HepG2 (cell line): ENCODE measurements around the gene CATSPERB. TPM values are rescaled to one million over a fixed set of nuclear protein-coding genes. Genes with fewer than 3 reads are reported as not detected.

Experiments
- NKX3-1 ChIP-seq: sonication (generic); formaldehyde crosslinking; IDR thresholded peaks from 2 replicates; pipeline ENCODE4 v1.5.0; 2020; ENCODE audit warnings: missing genetic modification reagents
- NR2F1 ChIP-seq, 2 experiments: fragments of 450-650 bp in 1 of 2; formaldehyde crosslinking in 1 of 2; IDR thresholded peaks; 2 replicates each; pipeline versions ENCODE4 v1.5.0 to v1.6.1; 2016 to 2020; ENCODE audit warnings: mild to moderate bottlenecking in 1 of 2, missing compliant biosample characterization in 1 of 2, missing genetic modification reagents in 1 of 2, moderate library complexity in 1 of 2
- YEATS2 ChIP-seq: sonication (generic); formaldehyde crosslinking; IDR thresholded peaks from 2 replicates; pipeline ENCODE4 v1.4.0; 2020; ENCODE audit warnings: missing genetic modification reagents, borderline replicate concordance
- ZNF12 ChIP-seq: sonication (generic); formaldehyde crosslinking; IDR thresholded peaks from 2 replicates; pipeline ENCODE4 v1.5.0; 2020; ENCODE audit warnings: missing genetic modification reagents
- polyA plus RNA-seq, 8 experiments: library from polyadenylated mRNA; depleted of rRNA in 3 of 8; stranded (reverse) in 7 of 8; unstranded in 1 of 8; fragments of >200 nt; fragmentation: Illumina TruSeq in 4 of 8; extraction: Trizol in 4 of 8; gene quantifications; 2 replicates each; pipeline versions ENCODE4 v1.2.1 to v1.2.3, GENCODE V29; 2011 to 2016; ENCODE audit warnings: low read depth in 4 of 8, missing spikeins in 1 of 8, mixed read lengths in 1 of 8; ENCODE audit not compliant: insufficient read depth in 1 of 8
- total RNA-seq, 5 experiments: library from RNA; depleted of rRNA; stranded (reverse); fragments of >200 nt; fragmentation: Illumina TruSeq; extraction: Trizol; gene quantifications; 2 replicates each; pipeline ENCODE4 v1.2.3, GENCODE V29; 2016; ENCODE audit warnings: low read depth in 1 of 5
- TF ChIP-seq, protein P1 (sequence below): sonication (generic); formaldehyde crosslinking; IDR thresholded peaks from one replicate; pipeline ENCODE4 v1.5.1; 2020; ENCODE audit warnings: mild to moderate bottlenecking, missing genetic modification reagents; ENCODE audit errors: not compliant biosample characterization
- TF ChIP-seq, protein P2 (sequence below): sonication (generic); formaldehyde crosslinking; IDR thresholded peaks from 2 replicates; pipeline ENCODE4 v1.4.0; 2020; ENCODE audit warnings: mild to moderate bottlenecking, missing genetic modification reagents, borderline replicate concordance

CATSPERB gene
- total and polyA plus RNA-seq, 2 of the 13 experiments (the other 11 are each of a cell fraction or from before 2014, with no cell fraction given): not detected

DNA sequence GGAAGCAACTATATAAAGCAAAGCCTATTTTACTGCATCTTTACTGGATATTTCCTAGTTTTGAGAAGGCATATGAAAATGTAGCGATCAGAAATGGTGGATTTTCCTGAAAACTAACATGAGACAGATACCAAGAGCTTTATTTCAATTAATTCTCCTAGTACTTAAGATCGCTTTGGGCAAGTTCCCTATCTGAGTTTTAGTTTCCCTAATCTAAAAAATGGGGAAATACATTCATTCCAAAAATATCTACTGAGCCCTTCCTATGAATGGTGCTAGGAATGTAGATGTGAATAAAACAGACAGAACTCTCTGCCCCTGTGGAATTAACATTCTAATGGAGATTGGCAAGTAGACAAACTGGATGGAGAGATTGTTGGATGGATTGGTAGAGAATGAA, 8.4 kb downstream of the CATSPERB start (continued):
- TF ChIP-seq, protein P1, sequence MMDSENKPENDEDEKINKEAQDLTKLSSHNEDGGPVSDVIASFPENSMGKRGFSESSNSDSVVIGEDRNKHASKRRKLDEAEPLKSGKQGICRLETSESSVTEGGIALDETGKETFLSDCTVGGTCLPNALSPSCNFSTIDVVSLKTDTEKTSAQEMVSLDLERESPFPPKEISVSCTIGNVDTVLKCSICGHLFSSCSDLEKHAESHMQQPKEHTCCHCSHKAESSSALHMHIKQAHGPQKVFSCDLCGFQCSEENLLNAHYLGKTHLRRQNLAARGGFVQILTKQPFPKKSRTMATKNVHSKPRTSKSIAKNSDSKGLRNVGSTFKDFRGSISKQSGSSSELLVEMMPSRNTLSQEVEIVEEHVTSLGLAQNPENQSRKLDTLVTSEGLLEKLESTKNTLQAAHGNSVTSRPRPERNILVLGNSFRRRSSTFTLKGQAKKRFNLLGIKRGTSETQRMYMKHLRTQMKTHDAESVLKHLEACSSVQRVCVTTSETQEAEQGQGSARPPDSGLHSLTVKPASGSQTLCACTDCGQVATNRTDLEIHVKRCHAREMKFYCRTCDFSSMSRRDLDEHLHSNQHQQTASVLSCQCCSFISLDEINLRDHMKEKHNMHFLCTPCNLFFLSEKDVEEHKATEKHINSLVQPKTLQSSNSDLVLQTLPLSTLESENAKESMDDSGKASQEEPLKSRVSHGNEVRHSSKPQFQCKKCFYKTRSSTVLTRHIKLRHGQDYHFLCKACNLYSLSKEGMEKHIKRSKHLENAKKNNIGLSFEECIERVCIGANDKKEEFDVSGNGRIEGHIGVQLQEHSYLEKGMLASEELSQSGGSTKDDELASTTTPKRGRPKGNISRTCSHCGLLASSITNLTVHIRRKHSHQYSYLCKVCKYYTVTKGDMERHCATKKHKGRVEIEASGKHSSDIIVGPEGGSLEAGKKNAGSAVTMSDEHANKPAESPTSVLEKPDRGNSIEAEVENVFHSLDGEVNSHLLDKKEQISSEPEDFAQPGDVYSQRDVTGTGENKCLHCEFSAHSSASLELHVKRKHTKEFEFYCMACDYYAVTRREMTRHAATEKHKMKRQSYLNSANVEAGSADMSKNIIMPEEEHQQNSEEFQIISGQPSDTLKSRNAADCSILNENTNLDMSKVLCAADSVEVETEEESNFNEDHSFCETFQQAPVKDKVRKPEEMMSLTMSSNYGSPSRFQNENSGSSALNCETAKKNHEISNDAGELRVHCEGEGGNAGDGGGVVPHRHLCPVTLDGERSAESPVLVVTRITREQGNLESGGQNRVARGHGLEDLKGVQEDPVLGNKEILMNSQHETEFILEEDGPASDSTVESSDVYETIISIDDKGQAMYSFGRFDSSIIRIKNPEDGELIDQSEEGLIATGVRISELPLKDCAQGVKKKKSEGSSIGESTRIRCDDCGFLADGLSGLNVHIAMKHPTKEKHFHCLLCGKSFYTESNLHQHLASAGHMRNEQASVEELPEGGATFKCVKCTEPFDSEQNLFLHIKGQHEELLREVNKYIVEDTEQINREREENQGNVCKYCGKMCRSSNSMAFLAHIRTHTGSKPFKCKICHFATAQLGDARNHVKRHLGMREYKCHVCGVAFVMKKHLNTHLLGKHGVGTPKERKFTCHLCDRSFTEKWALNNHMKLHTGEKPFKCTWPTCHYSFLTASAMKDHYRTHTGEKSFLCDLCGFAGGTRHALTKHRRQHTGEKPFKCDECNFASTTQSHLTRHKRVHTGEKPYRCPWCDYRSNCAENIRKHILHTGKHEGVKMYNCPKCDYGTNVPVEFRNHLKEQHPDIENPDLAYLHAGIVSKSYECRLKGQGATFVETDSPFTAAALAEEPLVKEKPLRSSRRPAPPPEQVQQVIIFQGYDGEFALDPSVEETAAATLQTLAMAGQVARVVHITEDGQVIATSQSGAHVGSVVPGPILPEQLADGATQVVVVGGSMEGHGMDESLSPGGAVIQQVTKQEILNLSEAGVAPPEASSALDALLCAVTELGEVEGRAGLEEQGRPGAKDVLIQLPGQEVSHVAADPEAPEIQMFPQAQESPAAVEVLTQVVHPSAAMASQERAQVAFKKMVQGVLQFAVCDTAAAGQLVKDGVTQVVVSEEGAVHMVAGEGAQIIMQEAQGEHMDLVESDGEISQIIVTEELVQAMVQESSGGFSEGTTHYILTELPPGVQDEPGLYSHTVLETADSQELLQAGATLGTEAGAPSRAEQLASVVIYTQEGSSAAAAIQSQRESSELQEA (CRISPR knock-in tag): no peak
- TF ChIP-seq ZNF12 (no peak), NR2F1 (CRISPR knock-in tag; IDR thresholded peaks at IDR 0.05) (no peak), YEATS2 (CRISPR knock-in tag) (no peak), NKX3-1 (CRISPR knock-in tag) (no peak)
- TF ChIP-seq, protein P2, sequence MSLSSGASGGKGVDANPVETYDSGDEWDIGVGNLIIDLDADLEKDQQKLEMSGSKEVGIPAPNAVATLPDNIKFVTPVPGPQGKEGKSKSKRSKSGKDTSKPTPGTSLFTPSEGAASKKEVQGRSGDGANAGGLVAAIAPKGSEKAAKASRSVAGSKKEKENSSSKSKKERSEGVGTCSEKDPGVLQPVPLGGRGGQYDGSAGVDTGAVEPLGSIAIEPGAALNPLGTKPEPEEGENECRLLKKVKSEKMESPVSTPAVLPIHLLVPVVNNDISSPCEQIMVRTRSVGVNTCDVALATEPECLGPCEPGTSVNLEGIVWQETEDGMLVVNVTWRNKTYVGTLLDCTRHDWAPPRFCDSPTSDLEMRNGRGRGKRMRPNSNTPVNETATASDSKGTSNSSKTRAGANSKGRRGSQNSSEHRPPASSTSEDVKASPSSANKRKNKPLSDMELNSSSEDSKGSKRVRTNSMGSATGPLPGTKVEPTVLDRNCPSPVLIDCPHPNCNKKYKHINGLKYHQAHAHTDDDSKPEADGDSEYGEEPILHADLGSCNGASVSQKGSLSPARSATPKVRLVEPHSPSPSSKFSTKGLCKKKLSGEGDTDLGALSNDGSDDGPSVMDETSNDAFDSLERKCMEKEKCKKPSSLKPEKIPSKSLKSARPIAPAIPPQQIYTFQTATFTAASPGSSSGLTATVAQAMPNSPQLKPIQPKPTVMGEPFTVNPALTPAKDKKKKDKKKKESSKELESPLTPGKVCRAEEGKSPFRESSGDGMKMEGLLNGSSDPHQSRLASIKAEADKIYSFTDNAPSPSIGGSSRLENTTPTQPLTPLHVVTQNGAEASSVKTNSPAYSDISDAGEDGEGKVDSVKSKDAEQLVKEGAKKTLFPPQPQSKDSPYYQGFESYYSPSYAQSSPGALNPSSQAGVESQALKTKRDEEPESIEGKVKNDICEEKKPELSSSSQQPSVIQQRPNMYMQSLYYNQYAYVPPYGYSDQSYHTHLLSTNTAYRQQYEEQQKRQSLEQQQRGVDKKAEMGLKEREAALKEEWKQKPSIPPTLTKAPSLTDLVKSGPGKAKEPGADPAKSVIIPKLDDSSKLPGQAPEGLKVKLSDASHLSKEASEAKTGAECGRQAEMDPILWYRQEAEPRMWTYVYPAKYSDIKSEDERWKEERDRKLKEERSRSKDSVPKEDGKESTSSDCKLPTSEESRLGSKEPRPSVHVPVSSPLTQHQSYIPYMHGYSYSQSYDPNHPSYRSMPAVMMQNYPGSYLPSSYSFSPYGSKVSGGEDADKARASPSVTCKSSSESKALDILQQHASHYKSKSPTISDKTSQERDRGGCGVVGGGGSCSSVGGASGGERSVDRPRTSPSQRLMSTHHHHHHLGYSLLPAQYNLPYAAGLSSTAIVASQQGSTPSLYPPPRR (CRISPR knock-in tag): no peak
- TF ChIP-seq, all 625 proteins: peak for 0
